ENCODE results near the gene POLG2. TPM values are rescaled to one million over a fixed set of nuclear protein-coding genes. Genes with fewer than 3 reads are reported as not detected.

The POLG2 gene
- total RNA-seq, 1 experiment from 2014 or later = 27.5 TPM

DNA sequence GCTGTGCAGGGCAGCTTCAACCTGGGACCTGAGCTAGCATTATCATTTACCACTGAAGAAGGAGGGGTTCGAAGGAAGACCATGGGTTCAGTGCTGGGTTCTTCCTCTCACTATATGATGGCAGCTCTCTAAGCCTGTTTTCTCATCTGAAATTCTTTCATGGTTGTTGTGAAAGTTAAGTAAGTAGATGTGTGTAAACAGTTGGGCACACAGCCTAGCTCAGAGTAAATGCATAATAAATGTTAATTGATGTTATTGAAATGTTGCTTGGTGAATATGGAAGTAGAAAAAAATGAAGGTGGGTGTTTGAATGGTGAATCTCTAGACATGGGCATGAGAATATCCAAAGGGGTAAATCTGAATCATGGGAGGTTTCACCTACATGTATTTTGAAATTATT lies 19.0 kb upstream of the POLG2 start:
- ChIA-PET CTCF (interaction anchor here (1.0 to 1.1 kb wide), 2 partner anchors 8 to 13 kb away, joined by 3 to 4 read pairs; no protein-coding TSS in a partner anchor), POLR2A (interaction anchor here (1.3 to 1.4 kb wide), 2 partner anchors 9 kb away, joined by 6 to 8 read pairs; partner anchors contain the start of genes CEP95 and DDX5)
- BruUV-seq (replicated peaks) = no TSS peak
- TF ChIP-seq, protein P1, sequence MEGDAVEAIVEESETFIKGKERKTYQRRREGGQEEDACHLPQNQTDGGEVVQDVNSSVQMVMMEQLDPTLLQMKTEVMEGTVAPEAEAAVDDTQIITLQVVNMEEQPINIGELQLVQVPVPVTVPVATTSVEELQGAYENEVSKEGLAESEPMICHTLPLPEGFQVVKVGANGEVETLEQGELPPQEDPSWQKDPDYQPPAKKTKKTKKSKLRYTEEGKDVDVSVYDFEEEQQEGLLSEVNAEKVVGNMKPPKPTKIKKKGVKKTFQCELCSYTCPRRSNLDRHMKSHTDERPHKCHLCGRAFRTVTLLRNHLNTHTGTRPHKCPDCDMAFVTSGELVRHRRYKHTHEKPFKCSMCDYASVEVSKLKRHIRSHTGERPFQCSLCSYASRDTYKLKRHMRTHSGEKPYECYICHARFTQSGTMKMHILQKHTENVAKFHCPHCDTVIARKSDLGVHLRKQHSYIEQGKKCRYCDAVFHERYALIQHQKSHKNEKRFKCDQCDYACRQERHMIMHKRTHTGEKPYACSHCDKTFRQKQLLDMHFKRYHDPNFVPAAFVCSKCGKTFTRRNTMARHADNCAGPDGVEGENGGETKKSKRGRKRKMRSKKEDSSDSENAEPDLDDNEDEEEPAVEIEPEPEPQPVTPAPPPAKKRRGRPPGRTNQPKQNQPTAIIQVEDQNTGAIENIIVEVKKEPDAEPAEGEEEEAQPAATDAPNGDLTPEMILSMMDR (IDR thresholded peaks at IDR 0.05; ENCODE audit: unreplicated experiment) = no peak
- no peak for DNase-seq (ENCODE audit: unreplicated experiment)
- Mint-ChIP-seq H3K9me3 (ENCODE audit: unreplicated experiment) (no peaks in the 10 kb centered on the region), H3K36me3 (ENCODE audit: insufficient read depth, unreplicated experiment) (peaks cover 90% of the 10 kb centered on the region), H3K4me1 (ENCODE audit: insufficient read depth, unreplicated experiment) (peaks cover 11% of the 10 kb centered on the region), H3K27ac (ENCODE audit: low read depth, unreplicated experiment) (peak overlapping the region; percentile 23), H3K27me3 (ENCODE audit: insufficient read depth, unreplicated experiment) (no peaks in the 10 kb centered on the region), H3K4me3 (ENCODE audit: unreplicated experiment) (no peak overlapping the region)
- intact Hi-C loops (cut with micrococcal nuclease) = no loop called here

DNA sequence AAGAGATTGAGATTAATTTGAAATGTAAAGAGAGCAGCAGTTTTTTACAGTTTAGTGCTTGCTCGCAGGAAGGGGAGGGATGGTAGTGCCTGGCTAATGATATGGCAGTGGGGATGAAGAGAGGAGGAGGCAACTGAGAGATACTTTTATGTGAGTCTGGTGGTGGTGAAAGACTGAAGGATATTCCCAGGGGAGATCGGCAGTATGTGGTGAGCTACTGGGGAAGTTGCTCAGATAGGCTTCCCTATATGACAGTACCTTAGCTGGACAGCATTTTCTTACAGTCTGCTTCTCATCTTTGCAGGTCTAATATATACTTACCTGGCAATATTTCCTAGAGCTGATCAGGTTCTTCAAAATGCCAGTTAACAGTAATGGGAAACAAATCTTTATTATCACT lies 18.6 kb upstream of the POLG2 start:
- CTCF ChIA-PET = interaction anchor here (1.0 to 1.1 kb wide), 2 partner anchors 8 to 14 kb away, joined by 3 to 4 read pairs; no protein-coding TSS in a partner anchor
- DNase-seq (ENCODE audit: unreplicated experiment) = no peak
- intact Hi-C loops (cut with micrococcal nuclease) = no loop called here
- H3K4me1 Mint-ChIP-seq (ENCODE audit: insufficient read depth, unreplicated experiment) = peaks cover 11% of the 10 kb centered on the region
- H3K27ac Mint-ChIP-seq (ENCODE audit: low read depth, unreplicated experiment) = peak overlapping the region; percentile 23
- peaks cover 94% of the 10 kb centered on the region for H3K36me3 Mint-ChIP-seq (ENCODE audit: insufficient read depth, unreplicated experiment)
- H3K4me3 Mint-ChIP-seq (ENCODE audit: unreplicated experiment) = no peak overlapping the region
- TF ChIP-seq, protein P1 (IDR thresholded peaks at IDR 0.05; ENCODE audit: unreplicated experiment) = no peak
- POLR2A ChIA-PET = interaction anchor here (1.4 kb wide), 1 partner anchor 9 kb away, joined by 8 read pairs; the partner anchor contains the start of genes CEP95 and DDX5
- no TSS peak for BruUV-seq (replicated peaks)
- no peaks in the 10 kb centered on the region for H3K9me3 Mint-ChIP-seq (ENCODE audit: unreplicated experiment)
- no peaks in the 10 kb centered on the region for H3K27me3 Mint-ChIP-seq (ENCODE audit: insufficient read depth, unreplicated experiment)

DNA sequence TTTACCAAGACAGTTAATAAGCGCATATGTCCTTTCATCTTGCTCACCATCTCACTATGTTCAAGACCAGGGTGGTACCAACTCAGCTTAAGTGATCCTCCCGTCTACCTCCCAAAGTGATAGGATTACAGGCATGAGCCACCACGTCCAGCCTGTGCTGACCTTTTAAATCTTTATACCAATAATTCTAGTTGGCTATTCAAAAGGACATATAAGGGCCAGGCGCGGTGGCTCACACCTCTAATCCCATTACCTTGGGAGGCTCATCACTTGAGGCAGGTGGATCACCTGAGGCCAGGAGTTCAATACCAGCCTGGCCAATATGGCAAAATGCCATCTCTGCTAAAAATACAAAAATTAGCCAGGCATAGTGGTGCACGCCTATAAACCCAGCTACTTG lies 12.3 kb upstream of the POLG2 start:
- POLR2A ChIA-PET = interaction anchor here (1.2 kb wide), 1 partner anchor 12 kb away, joined by 4 read pairs; the partner anchor contains the start of gene POLG2
- H3K9me3 Mint-ChIP-seq (ENCODE audit: unreplicated experiment) = no peaks in the 10 kb centered on the region
- CTCF ChIA-PET = interaction anchor here (0.6 kb wide), 1 partner anchor 210 kb away, joined by 3 read pairs; no protein-coding TSS in a partner anchor
- no peak overlapping the region for H3K27ac Mint-ChIP-seq (ENCODE audit: low read depth, unreplicated experiment)
- intact Hi-C loops (cut with micrococcal nuclease) = no loop called here
- no peaks in the 10 kb centered on the region for H3K27me3 Mint-ChIP-seq (ENCODE audit: insufficient read depth, unreplicated experiment)
- peaks cover 71% of the 10 kb centered on the region for H3K36me3 Mint-ChIP-seq (ENCODE audit: insufficient read depth, unreplicated experiment)
- no peak for DNase-seq (ENCODE audit: unreplicated experiment)
- H3K4me3 Mint-ChIP-seq (ENCODE audit: unreplicated experiment) = peak overlapping the region; percentile 99
- BruUV-seq (replicated peaks) = no TSS peak
- H3K4me1 Mint-ChIP-seq (ENCODE audit: insufficient read depth, unreplicated experiment) = peaks cover 11% of the 10 kb centered on the region
- TF ChIP-seq, protein P1 (IDR thresholded peaks at IDR 0.05; ENCODE audit: unreplicated experiment) = no peak

DNA sequence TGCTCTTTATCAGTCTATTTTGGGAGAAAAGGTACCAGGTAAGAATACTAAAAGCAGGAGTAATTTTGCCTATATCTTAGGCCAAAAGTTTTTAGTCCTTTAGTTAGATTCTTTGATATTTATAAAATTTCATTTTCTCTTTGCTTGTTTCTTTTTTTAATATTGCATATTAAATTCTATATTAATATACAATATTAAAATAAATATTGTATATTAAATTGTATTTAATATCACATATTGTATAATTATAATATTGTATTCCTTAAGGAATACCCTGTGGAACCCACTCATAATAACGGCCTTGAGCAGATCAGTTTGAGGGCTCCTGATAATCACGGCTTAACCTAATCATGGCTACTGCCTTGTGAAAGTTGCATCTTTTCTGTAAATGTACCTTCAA lies 11.8 kb upstream of the POLG2 start:
- H3K9me3 Mint-ChIP-seq (ENCODE audit: unreplicated experiment) = no peaks in the 10 kb centered on the region
- H3K27ac Mint-ChIP-seq (ENCODE audit: low read depth, unreplicated experiment) = no peak overlapping the region
- POLR2A ChIA-PET = interaction anchor here (1.2 kb wide), 1 partner anchor 12 kb away, joined by 4 read pairs; the partner anchor contains the start of gene POLG2

More for the DNA sequence above, 11.8 kb upstream of the POLG2 start:
- TF ChIP-seq, protein P1 (IDR thresholded peaks at IDR 0.05; ENCODE audit: unreplicated experiment) = no peak
- H3K27me3 Mint-ChIP-seq (ENCODE audit: insufficient read depth, unreplicated experiment) = no peaks in the 10 kb centered on the region
- no peak for DNase-seq (ENCODE audit: unreplicated experiment)
- CTCF ChIA-PET = no interaction called here
- H3K4me3 Mint-ChIP-seq (ENCODE audit: unreplicated experiment) = peak overlapping the region; percentile 99
- H3K4me1 Mint-ChIP-seq (ENCODE audit: insufficient read depth, unreplicated experiment) = peaks cover 16% of the 10 kb centered on the region
- intact Hi-C loops (cut with micrococcal nuclease) = no loop called here
- BruUV-seq (replicated peaks) = no TSS peak
- H3K36me3 Mint-ChIP-seq (ENCODE audit: insufficient read depth, unreplicated experiment) = peaks cover 71% of the 10 kb centered on the region

Data from MCF 10A (cell line).